T47D (cell line): ENCODE data around the gene CARD14.

Experiments used
- DNase-seq, 2 experiments: peaks; one replicate each; pipeline versions ENCODE4 v3.0.0 to v3.0.0-alpha.2; 2011 to 2012; ENCODE audit warnings: low read depth in 1 of 2, low spot score in 1 of 2
- JUND ChIP-seq: IDR thresholded peaks from 2 replicates; pipeline ENCODE4 v1.6.1; 2012; ENCODE audit warnings: low read depth
- in situ Hi-C: cut with HindIII; loops from 2 replicates; pipeline ENCODE4 v1.10.0; 2016; ENCODE audit warnings: low sequenced_read_pairs, low pct_unique_long_range_greater_than_20kb

CARD14 gene

DNA sequence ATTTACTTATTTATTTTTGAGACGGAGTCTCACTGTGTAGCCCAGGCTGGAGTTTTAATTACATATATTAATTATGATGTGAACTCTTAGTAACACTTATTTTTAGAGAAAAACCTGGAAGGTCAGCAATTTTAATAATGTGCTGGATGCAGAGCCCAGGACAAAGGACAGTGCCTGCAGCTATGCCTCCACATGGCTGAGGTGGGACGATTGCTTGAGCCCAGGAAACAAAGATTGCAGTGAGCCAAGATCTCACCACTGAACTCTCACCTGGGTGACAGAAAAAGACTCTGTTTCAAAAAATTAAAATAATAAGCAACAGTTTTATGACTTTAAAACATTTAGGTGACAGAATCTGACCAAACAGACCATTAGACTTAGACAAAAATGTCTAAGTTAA is 11.0 kb upstream of the CARD14 start:
- no peak for TF ChIP-seq JUND
- no peak for DNase-seq
- in situ Hi-C loops, result no loop called here

GRCh38 chr17:80160536-80160935 is 9.3 kb upstream of the CARD14 start:
- no peak for TF ChIP-seq JUND
- no peak for DNase-seq
- in situ Hi-C loops, result no loop called here

- in situ Hi-C loops, result no loop called here
- no peak for TF ChIP-seq JUND
- DNase-seq, result no peak
These were observed 6.5 kb upstream of the CARD14 start for GRCh38 chr17:80163336-80163735.

DNA sequence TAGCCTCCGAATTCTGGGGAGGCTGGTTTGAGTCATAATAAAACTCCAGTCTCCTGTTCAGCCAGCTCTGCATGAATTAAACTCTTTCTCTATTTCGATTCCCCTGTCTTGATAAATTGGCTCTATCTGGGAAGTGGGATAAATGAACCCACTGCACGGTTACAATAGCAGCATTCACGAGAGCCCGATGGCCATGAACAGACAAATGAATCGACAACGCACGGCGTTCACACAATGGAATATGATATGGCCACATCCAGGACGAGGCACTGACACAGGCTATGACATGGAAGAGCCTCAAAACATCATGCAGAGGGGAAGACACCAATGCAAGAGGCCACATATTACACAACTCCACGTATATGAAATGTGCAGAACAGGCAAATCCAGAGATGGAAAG is 5.6 kb upstream of the CARD14 start:
- no peak for DNase-seq
- in situ Hi-C loops, result no loop called here
- no peak for TF ChIP-seq JUND

- DNase-seq, result peak in 1 of 2 experiments; percentile 90
- no peak for TF ChIP-seq JUND
- in situ Hi-C loops, result no loop called here
These were observed 3.4 kb upstream of the CARD14 start for GRCh38 chr17:80166446-80166845.

DNA sequence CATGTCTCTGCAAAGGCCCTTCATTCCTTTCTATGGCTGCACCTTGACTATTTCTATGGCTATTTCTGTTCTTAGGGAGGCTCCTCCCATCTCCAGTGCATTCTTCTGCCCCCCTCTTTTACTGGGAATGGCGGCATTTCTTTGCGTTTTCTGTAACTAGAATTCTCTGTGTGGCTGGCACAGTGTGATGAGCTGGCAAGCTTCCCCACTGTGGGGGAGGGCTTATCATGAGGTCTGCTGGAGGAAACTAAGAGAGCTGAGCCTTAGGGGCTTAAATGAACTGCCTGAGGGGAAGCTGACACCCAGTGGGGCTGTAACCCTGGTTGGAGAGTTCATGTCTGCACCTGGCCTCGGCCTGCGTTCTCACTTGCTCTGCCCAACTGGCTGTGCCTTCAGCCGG is 1.5 kb upstream of the CARD14 start:
- DNase-seq, result peak in 1 of 2 experiments; percentile 80
- in situ Hi-C loops, result no loop called here
- TF ChIP-seq JUND, result no peak

GRCh38 chr17:80169107-80169506 is 723 bp upstream of the CARD14 start:
- DNase-seq, result no peak
- TF ChIP-seq JUND, result no peak
- in situ Hi-C loops, result no loop called here

- DNase-seq, result no peak
- TF ChIP-seq JUND, result no peak
- in situ Hi-C loops, result no loop called here
These were observed 1.9 kb downstream of the CARD14 start for GRCh38 chr17:80171681-80172080.

DNA sequence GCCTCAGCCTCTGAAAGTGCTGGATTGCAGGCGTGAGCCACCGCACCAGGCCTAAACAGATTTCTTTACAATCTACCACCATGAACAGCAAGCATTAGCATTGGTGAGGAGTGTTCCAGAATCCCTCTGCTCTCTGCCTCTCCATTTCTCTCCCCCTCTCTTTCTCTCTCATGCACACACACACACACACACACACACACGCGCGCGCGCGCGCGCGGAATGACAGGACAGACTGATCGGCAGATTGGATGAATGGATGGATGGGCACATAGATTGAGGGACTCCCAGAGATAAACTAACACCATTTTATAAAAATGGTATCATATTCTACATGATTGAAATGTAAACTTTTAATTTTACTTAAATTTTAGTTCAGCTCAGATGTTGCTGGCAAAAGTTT is 3.3 kb downstream of the CARD14 start:
- in situ Hi-C loops, result no loop called here

GRCh38 chr17:80173916-80174315 is 4.1 kb downstream of the CARD14 start:
- DNase-seq, result no peak
- in situ Hi-C loops, result no loop called here
- TF ChIP-seq JUND, result no peak

More for the DNA sequence above, 3.3 kb downstream of the CARD14 start:
- TF ChIP-seq JUND, result no peak
- no peak for DNase-seq

GRCh38 chr17:80176757-80177156 is 6.9 kb downstream of the CARD14 start:
- in situ Hi-C loops, result no loop called here
- DNase-seq, result no peak
- TF ChIP-seq JUND, result no peak

DNA sequence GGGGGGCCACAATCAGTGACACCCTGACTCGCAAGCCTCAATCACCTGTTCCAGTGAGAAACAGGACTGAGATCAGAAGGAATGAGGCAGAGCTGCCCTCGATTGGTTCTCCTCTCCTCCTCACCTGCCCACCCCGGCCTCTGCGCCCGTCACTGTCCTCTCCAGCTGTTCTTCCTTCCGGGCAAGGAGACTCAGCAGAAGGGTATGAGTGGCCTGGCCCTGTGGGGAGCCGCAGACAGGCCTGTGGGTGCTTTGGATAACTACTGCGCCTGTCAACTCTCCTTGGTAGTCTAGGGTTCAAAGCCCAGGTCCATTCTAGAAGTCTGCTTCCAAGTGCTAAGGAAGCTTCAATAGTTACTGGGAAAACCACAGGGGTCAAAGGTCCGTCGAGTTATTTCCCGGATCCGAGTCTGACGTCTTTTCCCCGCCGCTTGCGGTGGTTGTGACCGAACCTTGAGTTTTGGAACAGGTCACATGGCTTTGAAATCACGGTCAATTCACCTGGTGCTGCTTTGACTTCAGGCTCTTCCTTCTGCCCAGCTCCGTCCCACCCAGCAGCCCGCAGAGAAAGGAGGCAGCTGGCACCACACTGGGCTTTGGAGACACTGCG is 8.3 kb downstream of the CARD14 start:
- DNase-seq, result no peak
- TF ChIP-seq JUND, result no peak
- in situ Hi-C loops, result no loop called here

GRCh38 chr17:80180192-80180591 is 10.4 kb downstream of the CARD14 start:
- TF ChIP-seq JUND, result no peak
- DNase-seq, result no peak
- in situ Hi-C loops, result no loop called here

GRCh38 chr17:80181431-80181830 is 11.6 kb downstream of the CARD14 start:
- TF ChIP-seq JUND, result no peak
- in situ Hi-C loops, result no loop called here

More at GRCh38 chr17:80181431-80181830, 11.6 kb downstream of the CARD14 start:
- no peak for DNase-seq
